ENCODE measurements around the gene GPATCH1.

The GPATCH1 gene

DNA sequence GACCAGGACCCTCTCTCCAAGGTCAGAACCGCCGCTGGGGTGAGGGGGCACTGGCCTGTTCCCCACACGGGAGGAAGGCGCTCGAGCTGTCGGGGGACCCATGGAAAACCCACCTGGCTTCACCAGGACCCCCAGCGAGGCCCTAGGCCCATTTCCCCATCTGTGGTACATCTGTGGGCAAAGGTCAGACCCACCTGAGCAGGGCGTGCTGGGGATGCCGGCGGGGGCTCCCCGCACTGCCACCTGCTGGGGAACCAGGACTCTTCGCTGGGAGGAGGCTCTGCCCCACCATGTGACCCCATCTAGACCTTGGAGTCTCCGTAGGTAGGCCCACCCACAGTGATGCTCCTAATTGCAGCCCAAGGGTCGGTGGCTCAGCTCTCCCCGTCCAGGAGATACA, 51.4 kb downstream of the GPATCH1 start:
- H2AFZ ChIP-seq (ENCODE audit: low read length): no peak overlapping the region
- H3K9me2 ChIP-seq (ENCODE audit: low read depth, low read length): no peaks in the 10 kb centered on the region
- no peaks in the 10 kb centered on the region for H3K27me3 ChIP-seq (ENCODE audit: insufficient read depth, low read length)
- no peak overlapping the region for H3K4me3 ChIP-seq (ENCODE audit: low read depth, low read length, poor library complexity, severe bottlenecking)
- H3K4me2 ChIP-seq (ENCODE audit: low read length): no peak overlapping the region
- H3K36me3 ChIP-seq (ENCODE audit: insufficient read depth, low read length): peaks cover 17% of the 10 kb centered on the region
- H3K9me3 ChIP-seq (ENCODE audit: low read length): no peaks in the 10 kb centered on the region
- TF ChIP-seq CTCF (IDR thresholded peaks at IDR 0.05; ENCODE audit: low read length) (peak; percentile 34), EZH2 (IDR thresholded peaks at IDR 0.05; ENCODE audit: borderline replicate concordance, low read length) (no peak)
- H3K79me2 ChIP-seq (ENCODE audit: insufficient read depth, low read length): no peaks in the 10 kb centered on the region
- H3F3A ChIP-seq (ENCODE audit: insufficient read depth, low read length): no peaks in the 10 kb centered on the region
- no peak overlapping the region for H3K27ac ChIP-seq (ENCODE audit: low read depth, low read length, poor library complexity, severe bottlenecking)
- H3K9ac ChIP-seq (ENCODE audit: low read length): no peak overlapping the region
- H4K20me1 ChIP-seq (ENCODE audit: insufficient read depth, low read length): no peaks in the 10 kb centered on the region
- no peaks in the 10 kb centered on the region for H3K4me1 ChIP-seq (ENCODE audit: insufficient read depth, low read length, severe bottlenecking)

DNA sequence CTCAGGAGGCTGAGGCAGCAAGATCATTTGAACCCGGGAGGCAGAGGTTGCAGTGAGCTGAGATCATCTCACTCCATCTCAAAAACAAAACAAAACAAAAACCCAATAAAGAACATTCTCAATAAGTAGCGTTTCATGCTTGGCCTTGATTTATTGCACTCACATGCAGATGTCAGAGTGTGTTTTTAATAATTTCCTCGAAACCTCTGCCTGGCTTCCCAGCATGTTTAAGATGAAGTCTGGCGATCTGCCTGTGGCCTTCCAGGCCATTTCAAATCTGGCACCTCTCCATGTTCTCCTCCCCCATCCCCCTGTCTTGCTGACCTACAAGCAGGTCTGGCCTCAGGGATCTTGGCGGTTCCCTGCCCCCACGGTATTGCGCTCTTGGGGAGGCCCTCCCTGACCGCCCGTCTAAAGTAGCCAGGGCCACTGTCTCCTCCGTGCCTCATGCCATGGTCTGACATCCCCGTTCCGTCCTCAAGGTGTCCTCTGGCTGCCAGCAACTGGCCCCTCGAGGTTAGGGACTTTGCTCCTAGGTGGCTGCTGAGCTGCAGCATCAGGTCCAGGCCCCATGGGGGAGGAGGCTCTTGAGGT, 52.6 kb downstream of the GPATCH1 start:
- H3K4me2 ChIP-seq (ENCODE audit: low read length): no peak overlapping the region
- TF ChIP-seq EZH2 (IDR thresholded peaks at IDR 0.05; ENCODE audit: borderline replicate concordance, low read length): no peak
- no peak for TF ChIP-seq CTCF (IDR thresholded peaks at IDR 0.05; ENCODE audit: low read length)
- no peak overlapping the region for H3K9ac ChIP-seq (ENCODE audit: low read length)
- H3K4me3 ChIP-seq (ENCODE audit: low read depth, low read length, poor library complexity, severe bottlenecking): no peak overlapping the region
- H4K20me1 ChIP-seq (ENCODE audit: insufficient read depth, low read length): no peaks in the 10 kb centered on the region
- no peaks in the 10 kb centered on the region for H3K4me1 ChIP-seq (ENCODE audit: insufficient read depth, low read length, severe bottlenecking)
- H3K79me2 ChIP-seq (ENCODE audit: insufficient read depth, low read length): no peaks in the 10 kb centered on the region
- no peak overlapping the region for H2AFZ ChIP-seq (ENCODE audit: low read length)
- no peak overlapping the region for H3K27ac ChIP-seq (ENCODE audit: low read depth, low read length, poor library complexity, severe bottlenecking)
- peaks cover 11% of the 10 kb centered on the region for H3K36me3 ChIP-seq (ENCODE audit: insufficient read depth, low read length)
- no peaks in the 10 kb centered on the region for H3K9me2 ChIP-seq (ENCODE audit: low read depth, low read length)
- H3F3A ChIP-seq (ENCODE audit: insufficient read depth, low read length): no peaks in the 10 kb centered on the region
- H3K27me3 ChIP-seq (ENCODE audit: insufficient read depth, low read length): no peaks in the 10 kb centered on the region
- no peaks in the 10 kb centered on the region for H3K9me3 ChIP-seq (ENCODE audit: low read length)

GRCh38 chr19:33134571-33135041, 53.6 kb downstream of the GPATCH1 start:
- Histone ChIP-seq H3K79me2 (ENCODE audit: insufficient read depth, low read length) (no peaks in the 10 kb centered on the region), H3F3A (ENCODE audit: insufficient read depth, low read length) (no peaks in the 10 kb centered on the region), H3K9me3 (ENCODE audit: low read length) (no peaks in the 10 kb centered on the region), H3K9ac (ENCODE audit: low read length) (no peak overlapping the region), H3K27me3 (ENCODE audit: insufficient read depth, low read length) (no peaks in the 10 kb centered on the region), H3K4me2 (ENCODE audit: low read length) (no peak overlapping the region), H3K9me2 (ENCODE audit: low read depth, low read length) (no peaks in the 10 kb centered on the region), H3K4me1 (ENCODE audit: insufficient read depth, low read length, severe bottlenecking) (no peaks in the 10 kb centered on the region), H3K36me3 (ENCODE audit: insufficient read depth, low read length) (peaks cover 9% of the 10 kb centered on the region), H4K20me1 (ENCODE audit: insufficient read depth, low read length) (no peaks in the 10 kb centered on the region), H2AFZ (ENCODE audit: low read length) (no peak overlapping the region), H3K27ac (ENCODE audit: low read depth, low read length, poor library complexity, severe bottlenecking) (no peak overlapping the region), H3K4me3 (ENCODE audit: low read depth, low read length, poor library complexity, severe bottlenecking) (no peak overlapping the region)
- TF ChIP-seq EZH2 (IDR thresholded peaks at IDR 0.05; ENCODE audit: borderline replicate concordance, low read length) (no peak), CTCF (IDR thresholded peaks at IDR 0.05; ENCODE audit: low read length) (no peak)
